GM18909 (cell line): ENCODE measurements around the gene MRPL28.
"Not testable (repeated sequence)": the region's sequence is repeated elsewhere in the genome, so short reads cannot be mapped to it uniquely, and the experiment has no call there.

Experiments
- ATAC-seq: cut with Tn5 transposase; IDR thresholded peaks from one replicate; pipeline ENCODE4 v1.9.1; 2021; ENCODE audit warnings: mild to moderate bottlenecking; ENCODE audit not compliant: unreplicated experiment, poor library complexity

The MRPL28 gene

DNA sequence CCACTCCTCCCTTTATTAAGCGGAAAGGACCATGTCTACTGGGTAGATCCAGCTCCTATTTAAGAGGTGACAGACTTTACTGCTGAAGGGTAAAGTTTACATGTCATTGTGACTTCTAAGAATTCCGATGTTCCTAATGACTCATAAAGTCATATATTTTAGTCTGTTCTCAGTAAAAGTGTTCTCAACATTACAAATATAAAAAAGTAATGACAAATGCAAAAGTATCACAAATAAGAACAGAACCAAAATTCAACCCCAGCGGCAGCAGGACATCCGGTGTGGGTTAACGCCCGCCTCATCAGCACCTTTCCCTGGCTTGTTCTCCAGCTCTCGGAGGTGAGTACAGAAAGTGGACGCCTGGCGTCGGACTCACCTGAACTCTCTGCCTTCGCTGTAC, 24.6 kb downstream of the MRPL28 start:
- no peak for ATAC-seq

- no peak for ATAC-seq
Measured at GRCh38 chr16:342455-343213, 27.7 kb downstream of the MRPL28 start.

- ATAC-seq: not testable (repeated sequence)
Measured at GRCh38 chr16:341974-342336, 28.4 kb downstream of the MRPL28 start.

DNA sequence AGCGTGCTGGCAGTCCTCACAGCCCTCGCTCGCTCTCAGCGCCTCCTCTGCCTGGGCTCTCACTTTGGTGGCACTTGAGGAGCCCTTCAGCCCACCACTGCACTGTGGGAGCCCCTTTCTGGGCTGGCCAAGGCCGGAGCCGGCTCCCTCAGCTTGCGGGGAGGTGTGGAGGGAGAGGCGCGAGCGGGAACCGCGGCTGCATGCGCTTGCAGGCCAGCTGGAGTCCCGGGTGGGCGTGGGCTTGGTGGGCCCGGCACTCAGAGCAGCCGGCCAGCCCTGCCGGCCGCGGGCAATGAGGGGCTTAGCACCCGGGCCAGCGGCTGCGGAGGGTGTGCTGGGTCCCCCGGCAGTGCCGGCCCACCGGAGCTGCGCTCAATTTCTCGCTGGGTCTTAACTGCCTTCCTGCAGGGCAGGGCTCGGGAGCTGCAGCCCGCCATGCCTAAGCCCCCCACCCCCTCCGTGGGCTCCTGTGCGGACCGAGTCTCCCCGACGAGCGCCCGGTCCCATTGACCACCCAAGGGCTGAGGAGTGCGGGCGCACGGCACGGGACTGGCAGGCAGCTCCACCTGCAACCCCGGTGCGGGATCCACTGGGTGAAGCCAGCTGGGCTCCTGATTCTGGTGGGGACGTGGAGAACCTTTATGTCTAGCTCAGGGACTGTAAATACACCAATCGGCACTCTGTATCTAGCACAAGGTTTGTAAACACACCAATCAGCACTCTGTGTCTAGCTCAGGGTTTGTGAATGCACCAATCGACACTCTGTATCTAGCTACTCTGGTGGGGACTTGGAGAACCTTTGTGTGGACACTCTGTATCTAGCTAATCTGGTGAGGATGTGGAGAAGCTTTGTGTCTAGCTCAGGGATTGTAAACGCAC, 29.0 kb downstream of the MRPL28 start:
- not testable (repeated sequence) for ATAC-seq

GRCh38 chr16:340370-341091, 29.8 kb downstream of the MRPL28 start:
- no peak for ATAC-seq

GRCh38 chr16:339680-340079, 30.7 kb downstream of the MRPL28 start:
- no peak for ATAC-seq

DNA sequence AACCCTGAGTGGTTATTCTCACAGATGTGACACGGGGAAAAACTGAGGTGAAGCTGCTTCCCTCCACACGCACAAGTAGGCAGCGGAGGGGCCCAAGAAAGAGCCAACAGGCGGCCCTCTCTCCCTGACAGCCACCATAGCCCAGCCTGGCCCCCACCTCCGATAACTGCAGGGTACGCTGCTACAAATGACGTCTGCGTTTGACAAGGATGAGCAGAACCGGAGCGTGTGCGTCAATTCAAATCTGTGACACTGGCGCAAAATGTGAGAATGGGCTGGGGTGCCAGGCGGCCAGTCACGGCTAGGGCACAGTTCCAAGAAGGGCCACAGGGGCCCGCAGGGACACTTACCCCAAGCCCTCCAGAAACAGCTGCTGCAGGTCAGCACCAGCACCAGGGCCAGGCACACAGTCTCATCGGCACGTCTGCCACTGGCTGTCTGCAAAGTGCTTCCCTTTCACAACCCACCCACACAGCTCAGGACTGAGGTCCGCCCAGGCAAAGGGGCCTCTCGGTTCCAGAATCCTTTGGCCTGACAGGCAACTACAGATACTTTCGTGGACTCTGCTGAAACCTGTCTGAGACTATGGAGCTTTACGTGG, 32.3 kb downstream of the MRPL28 start:
- no peak for ATAC-seq

- no peak for ATAC-seq
Measured at GRCh38 chr16:337437-337836, 32.9 kb downstream of the MRPL28 start.

GRCh38 chr16:336269-336668, 34.1 kb downstream of the MRPL28 start:
- no peak for ATAC-seq

DNA sequence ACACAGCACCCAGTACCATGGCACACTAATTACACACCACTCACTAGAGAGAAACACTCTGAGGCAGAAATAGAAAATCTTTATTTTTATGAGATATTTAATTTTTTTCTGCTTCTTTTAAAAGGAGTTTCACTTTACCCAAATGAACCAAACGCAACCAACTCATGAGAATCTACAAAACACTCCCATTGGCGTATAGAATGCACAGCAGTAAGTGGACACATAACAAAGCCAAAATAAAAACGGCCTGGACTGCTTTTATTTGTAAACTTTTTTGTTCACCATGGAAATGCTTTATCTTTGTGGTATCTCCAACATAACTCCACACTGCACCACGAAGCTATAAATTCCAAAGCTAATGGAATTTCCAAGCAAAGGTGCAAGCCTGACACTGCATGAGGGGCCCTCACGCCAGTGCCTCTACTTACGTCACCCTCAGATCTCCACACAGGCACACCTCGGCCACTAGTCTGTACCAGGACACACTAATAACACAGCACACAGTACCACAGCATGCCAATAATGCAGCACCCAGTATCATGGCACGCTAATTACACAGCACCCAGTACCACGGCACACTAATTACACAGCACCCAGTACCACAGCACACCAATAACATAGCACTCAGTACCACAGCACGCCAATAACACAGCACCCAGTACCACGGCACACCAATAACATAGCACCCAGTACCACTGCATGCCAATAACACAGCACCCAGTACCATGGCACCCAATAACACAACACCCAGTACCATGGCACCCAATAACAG, 35.3 kb downstream of the MRPL28 start:
- ATAC-seq: not testable (repeated sequence)

DNA sequence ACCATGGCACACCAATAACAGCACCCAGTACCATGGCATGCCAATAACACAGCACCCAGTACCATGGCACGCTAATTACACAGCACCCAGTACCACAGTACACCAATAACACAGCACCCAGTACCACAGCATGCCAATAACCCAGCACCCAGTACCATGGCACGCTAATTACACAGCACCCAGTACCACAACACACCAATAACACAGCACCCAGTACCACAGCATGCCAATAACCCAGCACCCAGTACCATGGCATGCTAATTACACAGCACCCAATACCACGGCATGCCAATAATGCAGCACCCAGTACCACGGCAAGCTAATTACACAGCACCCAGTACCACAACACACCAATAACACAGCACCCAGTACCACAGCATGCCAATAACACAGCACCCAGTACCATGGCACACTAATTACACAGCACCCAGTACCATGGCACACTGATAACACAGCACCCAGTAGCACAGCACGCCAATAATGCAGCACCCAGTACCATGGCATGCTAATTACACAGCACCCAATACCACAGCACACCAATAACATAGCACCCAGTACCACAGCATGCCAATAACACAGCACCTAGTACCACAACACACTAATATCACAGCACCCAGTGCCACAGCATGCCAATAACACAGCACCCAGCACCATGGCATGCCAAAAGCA, 36.0 kb downstream of the MRPL28 start:
- ATAC-seq: not testable (repeated sequence)

DNA sequence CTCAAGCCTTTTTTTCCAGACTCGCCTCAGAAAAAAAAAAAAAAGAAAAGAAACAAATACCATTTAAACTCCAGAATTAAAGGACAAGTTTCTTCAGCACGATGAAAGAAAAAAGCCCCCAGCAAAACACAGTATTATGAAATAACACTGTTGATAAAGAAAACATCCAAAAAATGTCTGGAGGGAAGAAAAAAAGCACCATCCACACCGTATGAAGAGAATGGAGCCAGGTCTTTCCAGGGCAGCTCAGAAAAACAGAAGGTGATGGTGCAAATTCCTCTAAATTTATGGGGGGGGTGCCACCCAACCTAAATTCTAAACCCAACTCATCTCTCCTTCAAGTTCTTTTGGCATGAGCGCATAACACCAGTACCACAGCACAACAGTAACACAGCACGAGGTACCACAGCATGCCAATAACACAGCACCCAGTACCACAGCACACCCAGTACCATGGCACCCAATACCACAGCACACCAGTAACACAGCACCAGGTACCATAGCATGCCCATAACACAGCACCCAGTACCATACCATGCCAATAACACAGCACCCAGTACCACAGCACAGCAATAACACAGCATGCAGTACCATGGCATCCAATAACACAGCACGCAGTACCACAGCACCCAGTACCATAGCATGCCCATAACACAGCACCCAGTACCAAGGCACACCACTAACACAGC, 36.8 kb downstream of the MRPL28 start:
- ATAC-seq: no peak

DNA sequence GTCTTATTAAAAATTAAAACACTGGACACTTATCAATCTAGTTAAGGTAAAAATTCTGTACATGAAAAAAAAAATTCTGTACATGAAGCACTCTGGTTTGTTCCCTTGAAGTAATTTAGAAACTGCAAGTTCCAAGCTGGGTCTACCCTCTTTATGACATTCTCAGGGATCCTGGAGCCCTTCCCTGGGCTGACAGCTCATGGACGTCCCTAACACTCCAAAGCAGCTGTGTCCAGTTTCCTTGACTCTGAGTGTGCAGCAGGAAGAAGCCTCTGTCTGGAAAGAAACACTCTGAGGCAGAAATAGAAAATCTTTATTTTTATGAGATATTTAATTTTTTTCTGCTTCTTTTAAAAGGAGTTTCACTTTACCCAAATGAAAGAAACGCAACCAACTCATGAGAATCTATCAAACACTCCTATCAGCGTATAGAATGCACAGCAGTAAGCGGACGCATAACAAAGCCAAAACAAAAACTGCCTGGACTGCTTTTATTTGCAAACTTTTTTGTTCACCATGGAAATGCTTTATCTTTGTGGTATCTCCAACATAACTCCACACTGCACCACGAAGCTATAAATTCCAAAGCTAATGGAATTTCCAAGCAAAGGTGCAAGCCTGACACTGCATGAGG, 39.0 kb downstream of the MRPL28 start:
- not testable (repeated sequence) for ATAC-seq

DNA sequence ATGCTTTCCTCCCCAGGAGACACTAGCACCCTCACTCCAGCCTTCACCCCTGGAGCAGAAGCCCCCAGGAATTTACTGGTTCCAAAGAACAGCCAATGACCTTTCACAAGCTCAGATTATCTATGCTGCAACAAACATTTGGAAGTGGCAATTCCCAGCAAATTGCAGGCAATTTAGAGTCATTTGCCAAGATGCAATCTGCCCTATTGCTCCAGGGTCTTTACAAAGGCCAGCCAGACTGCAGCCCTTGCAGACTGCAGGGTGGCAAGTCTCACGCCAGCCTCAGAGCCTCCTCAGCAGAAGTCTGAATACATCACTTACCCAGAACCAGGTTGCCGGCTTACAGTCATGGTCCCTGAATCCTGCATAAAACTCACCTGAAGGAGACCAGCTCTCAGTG, 39.6 kb downstream of the MRPL28 start:
- no peak for ATAC-seq

DNA sequence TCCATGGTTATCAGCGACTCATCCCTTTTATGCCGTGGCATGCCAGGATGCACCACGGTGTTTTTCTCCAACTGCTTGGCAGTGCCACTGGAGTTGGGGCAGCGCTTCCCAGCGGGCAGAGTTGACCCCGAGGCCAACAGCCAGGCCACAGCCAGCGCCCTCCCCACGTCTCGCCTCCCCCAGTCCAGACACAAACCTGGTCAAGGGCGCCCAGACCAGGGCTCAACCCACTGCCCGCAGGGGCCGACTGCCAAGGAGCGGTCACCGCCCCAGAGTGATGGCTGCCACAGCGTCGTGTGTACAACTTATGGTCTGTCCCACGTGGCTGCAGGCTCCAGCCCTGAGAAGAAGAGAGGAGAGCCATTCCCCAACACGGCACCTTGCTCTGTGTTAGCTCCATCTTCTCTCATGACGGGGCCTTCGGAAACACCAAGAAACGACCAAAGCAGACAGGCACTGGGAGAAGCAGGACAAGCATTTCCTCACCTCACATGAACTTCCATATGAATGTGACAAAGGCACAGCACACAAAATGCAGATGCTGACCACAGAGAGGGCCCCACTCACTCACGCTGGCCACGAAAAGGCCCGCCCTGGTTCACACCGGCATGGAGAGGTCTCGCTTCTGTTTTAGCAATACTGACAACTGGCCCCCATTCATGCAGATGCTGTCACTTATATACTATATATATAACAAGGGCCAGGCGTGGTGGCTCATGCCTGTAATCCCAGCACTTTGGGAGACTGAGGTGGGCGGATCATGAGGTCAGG, 44.8 kb downstream of the MRPL28 start:
- ATAC-seq: no peak

DNA sequence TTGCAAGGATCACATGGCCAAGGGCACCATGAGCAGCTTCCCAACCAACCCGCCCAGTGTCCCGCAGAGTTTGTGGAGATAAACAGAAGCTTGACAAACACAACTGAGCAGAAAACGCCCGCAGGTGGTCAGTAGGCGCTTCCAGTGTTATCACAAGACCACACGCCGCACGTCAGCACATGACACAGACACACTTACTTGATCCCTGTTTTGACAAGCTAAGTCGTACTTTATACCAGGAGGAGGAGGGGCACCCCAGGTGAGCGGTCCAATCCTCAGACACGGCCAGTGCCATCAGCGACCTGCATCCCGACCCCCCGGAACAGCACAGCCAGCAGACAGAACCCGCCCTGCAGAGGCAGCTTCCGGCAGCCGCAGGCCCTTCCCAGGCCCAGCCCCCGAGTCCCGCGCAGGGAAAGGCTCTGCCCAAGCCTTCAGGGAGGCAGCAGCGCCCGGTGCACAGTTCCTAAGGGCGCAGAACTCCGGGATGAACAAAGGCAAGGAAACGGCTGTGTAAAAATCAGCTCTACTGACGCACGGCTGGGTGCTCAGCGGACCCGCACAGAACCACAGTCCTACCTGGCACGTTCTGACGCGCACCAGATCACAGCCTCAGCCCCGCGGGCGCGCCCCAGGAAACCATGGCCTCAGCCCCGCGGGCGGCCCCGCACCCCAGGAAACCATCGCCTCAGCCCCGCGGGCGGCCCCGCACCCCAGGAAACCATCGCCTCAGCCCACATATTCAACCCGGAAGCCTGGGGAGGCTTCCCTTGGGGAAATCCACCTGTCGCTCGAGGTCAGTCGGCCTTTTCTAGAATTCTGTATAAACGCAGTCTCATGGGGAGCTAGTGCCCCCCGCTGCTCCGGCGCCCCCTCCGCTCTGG, 45.6 kb downstream of the MRPL28 start:
- ATAC-seq: no peak

- no peak for ATAC-seq
Measured at GRCh38 chr16:324201-324450, 46.2 kb downstream of the MRPL28 start.
